ENCODE measurements around the gene ARMC5. TPM values are rescaled to one million over a fixed set of nuclear protein-coding genes. Genes with fewer than 3 reads are reported as not detected.

Gene ARMC5
- total and polyA plus RNA-seq, 10 of the 15 experiments (the other 5 are each of a cell fraction or from before 2014, with no cell fraction given): 0.06 to 13.2 (median 5.6) TPM

DNA sequence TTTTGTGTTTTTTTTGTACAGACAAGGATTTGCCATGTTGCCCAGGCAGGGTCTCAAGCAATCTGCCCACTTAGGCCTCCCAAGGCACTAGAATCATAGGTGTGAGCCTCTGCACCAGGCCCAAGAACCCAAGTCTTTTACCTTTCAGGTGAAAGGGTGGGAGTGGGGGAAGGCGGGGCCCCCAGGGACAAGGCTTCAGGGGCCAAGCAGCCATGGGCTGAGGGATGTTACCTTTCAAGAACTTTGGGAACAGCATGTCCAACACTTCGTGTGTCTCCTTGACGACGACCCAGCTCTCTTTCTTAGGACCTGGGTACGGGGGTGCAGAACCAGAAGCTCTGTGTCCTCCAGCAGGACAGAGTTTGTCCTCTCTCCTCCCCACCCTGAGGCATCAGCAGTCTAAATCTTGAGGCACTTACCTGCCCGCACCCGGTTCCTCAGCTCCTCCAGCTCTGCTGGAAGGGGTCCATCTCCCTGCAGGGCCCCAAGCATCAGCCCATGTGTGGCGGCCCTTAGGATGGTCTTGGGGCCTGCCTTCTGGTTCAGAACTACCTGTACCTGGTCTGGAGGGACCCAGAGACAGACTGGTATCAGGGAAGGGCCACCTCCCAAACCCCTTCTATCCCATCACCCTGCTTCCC is 32.6 kb downstream of the ARMC5 start:
- FAIRE-seq: no peak

More for the DNA sequence above, 32.6 kb downstream of the ARMC5 start:
- H3K79me2 ChIP-seq (ENCODE audit: control insufficient read depth, insufficient read depth, low read length): no peaks in the 10 kb centered on the region
- H3K36me3 ChIP-seq (ENCODE audit: control insufficient read depth in 2 of 2, insufficient read depth in 2 of 2, low read length in 1 of 2): no peaks in the 10 kb centered on the region; a peak in 4 of 4 replicates
- TF ChIP-seq, protein P1, sequence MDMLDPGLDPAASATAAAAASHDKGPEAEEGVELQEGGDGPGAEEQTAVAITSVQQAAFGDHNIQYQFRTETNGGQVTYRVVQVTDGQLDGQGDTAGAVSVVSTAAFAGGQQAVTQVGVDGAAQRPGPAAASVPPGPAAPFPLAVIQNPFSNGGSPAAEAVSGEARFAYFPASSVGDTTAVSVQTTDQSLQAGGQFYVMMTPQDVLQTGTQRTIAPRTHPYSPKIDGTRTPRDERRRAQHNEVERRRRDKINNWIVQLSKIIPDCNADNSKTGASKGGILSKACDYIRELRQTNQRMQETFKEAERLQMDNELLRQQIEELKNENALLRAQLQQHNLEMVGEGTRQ (IDR thresholded peaks at IDR 0.05; ENCODE audit: borderline replicate concordance, low read depth, low read length): no peak
- TF ChIP-seq GATAD2B (conservative IDR thresholded peaks at IDR 0.05; ENCODE audit: low read depth): no peak
- TF ChIP-seq MTA2 (IDR thresholded peaks at IDR 0.05; ENCODE audit: low read depth): no peak
- no peak for TF ChIP-seq KLF5 (IDR thresholded peaks at IDR 0.05; ENCODE audit: partially characterized antibody)
- TF ChIP-seq SRF (IDR thresholded peaks at IDR 0.05; ENCODE audit: low read depth in 2 of 2, low read length in 2 of 2): no peak
- TF ChIP-seq ZNF217 (IDR thresholded peaks at IDR 0.05): no peak
- no peak for TF ChIP-seq ESRRA (IDR thresholded peaks at IDR 0.05; ENCODE audit: low read length)
- no peak for TF ChIP-seq HDAC6 (IDR thresholded peaks at IDR 0.05; ENCODE audit: unreplicated experiment)
- TF ChIP-seq TCF7 (IDR thresholded peaks at IDR 0.05; ENCODE audit: borderline replicate concordance): no peak
- TF ChIP-seq STAT1 (conservative IDR thresholded peaks at IDR 0.05): no peak
- TF ChIP-seq ZNF274 (IDR thresholded peaks at IDR 0.05; ENCODE audit: insufficient read depth, insufficient read length): no peak
- no peak for TF ChIP-seq KDM1A (IDR thresholded peaks at IDR 0.05; ENCODE audit: borderline replicate concordance)
- TF ChIP-seq, protein P2, sequence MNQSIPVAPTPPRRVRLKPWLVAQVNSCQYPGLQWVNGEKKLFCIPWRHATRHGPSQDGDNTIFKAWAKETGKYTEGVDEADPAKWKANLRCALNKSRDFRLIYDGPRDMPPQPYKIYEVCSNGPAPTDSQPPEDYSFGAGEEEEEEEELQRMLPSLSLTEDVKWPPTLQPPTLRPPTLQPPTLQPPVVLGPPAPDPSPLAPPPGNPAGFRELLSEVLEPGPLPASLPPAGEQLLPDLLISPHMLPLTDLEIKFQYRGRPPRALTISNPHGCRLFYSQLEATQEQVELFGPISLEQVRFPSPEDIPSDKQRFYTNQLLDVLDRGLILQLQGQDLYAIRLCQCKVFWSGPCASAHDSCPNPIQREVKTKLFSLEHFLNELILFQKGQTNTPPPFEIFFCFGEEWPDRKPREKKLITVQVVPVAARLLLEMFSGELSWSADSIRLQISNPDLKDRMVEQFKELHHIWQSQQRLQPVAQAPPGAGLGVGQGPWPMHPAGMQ (IDR thresholded peaks at IDR 0.05; ENCODE audit: borderline replicate concordance): no peak
- TF ChIP-seq RFX5 (IDR thresholded peaks at IDR 0.05; ENCODE audit: low read depth, low read length): no peak
- TF ChIP-seq, protein P3, sequence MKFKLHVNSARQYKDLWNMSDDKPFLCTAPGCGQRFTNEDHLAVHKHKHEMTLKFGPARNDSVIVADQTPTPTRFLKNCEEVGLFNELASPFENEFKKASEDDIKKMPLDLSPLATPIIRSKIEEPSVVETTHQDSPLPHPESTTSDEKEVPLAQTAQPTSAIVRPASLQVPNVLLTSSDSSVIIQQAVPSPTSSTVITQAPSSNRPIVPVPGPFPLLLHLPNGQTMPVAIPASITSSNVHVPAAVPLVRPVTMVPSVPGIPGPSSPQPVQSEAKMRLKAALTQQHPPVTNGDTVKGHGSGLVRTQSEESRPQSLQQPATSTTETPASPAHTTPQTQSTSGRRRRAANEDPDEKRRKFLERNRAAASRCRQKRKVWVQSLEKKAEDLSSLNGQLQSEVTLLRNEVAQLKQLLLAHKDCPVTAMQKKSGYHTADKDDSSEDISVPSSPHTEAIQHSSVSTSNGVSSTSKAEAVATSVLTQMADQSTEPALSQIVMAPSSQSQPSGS (IDR thresholded peaks at IDR 0.05; ENCODE audit: low read length): no peak
- TF ChIP-seq, protein P4, sequence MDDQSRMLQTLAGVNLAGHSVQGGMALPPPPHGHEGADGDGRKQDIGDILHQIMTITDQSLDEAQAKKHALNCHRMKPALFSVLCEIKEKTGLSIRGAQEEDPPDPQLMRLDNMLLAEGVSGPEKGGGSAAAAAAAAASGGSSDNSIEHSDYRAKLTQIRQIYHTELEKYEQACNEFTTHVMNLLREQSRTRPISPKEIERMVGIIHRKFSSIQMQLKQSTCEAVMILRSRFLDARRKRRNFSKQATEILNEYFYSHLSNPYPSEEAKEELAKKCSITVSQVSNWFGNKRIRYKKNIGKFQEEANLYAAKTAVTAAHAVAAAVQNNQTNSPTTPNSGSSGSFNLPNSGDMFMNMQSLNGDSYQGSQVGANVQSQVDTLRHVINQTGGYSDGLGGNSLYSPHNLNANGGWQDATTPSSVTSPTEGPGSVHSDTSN (IDR thresholded peaks at IDR 0.05; ENCODE audit: insufficient replicate concordance, low read depth, low read length): no peak
- TF ChIP-seq NBN (IDR thresholded peaks at IDR 0.05): no peak
- no peak for TF ChIP-seq ZNF207 (IDR thresholded peaks at IDR 0.05; ENCODE audit: borderline replicate concordance)
- TF ChIP-seq BRCA1 (IDR thresholded peaks at IDR 0.05; ENCODE audit: low read depth, low read length): no peak
- no TSS peak for BruUV-seq (replicated peaks)
- no peaks in the 10 kb centered on the region for H3K27me3 ChIP-seq (replicated peaks in 1 of 2; ENCODE audit: control insufficient read depth in 2 of 2, insufficient read depth in 2 of 2, low read length in 1 of 2)
- WGBS (ENCODE audit: insufficient coverage, insufficient replicate concordance, low lambda C conversion rate, missing lambda C conversion rate): 96% methylated on average over 8 of the region's 8 CpGs
- H2AFZ ChIP-seq (ENCODE audit: control insufficient read depth, low read depth, low read length): no peak overlapping the region
- CTCF ChIA-PET: no interaction called here
- RAD21 ChIA-PET (ENCODE audit: unreplicated experiment): no interaction called here
- H3K27ac ChIP-seq (ENCODE audit: control insufficient read depth, insufficient read depth): no peak overlapping the region
- in situ Hi-C loops (cut with MboI): no loop called here
- DNase-seq (ENCODE audit: low read depth, low spot score) (no peak), ATAC-seq (no peak)
- intact Hi-C loops (cut with micrococcal nuclease; ENCODE audit: unreplicated experiment): no loop called here
- H3K4me1 ChIP-seq (ENCODE audit: control insufficient read depth, insufficient read depth, low read length): 0 out of 2 replicates have a peak, but pooled peaks cover 3% of the 10 kb centered on the region
- SMC1A ChIA-PET (ENCODE audit: uncharacterized antibody, unreplicated experiment): no interaction called here
- H3K4me2 ChIP-seq (ENCODE audit: control insufficient read depth, insufficient read depth): no peak overlapping the region
- H3K9ac ChIP-seq (ENCODE audit: control insufficient read depth, insufficient read depth, low read length): no peak overlapping the region
- H4K20me1 ChIP-seq (ENCODE audit: control insufficient read depth, insufficient read depth): no peaks in the 10 kb centered on the region
- no peaks in the 10 kb centered on the region for H3K9me3 ChIP-seq (replicated peaks; ENCODE audit: control insufficient read depth, insufficient read depth, low read length)
- POLR2A ChIA-PET: interaction anchor here (0.6 kb wide), 1 partner anchor 314 kb away, joined by 3 read pairs; no protein-coding TSS in a partner anchor
- no peak overlapping the region for H3K4me3 ChIP-seq

All from GM12878 (cell line).